Bone marrow (tissue), 2 donors: ENCODE results near the gene SLC49A4.
A peak's percentile ranks its signal among the peaks of the same experiment; 100 is the strongest.

Experiments used
- DNase-seq, 2 donors: peaks; one replicate each; lab custom pipeline; 2025; lab: John Stamatoyannopoulos, UW

Gene SLC49A4

GRCh38 chr3:122858373-122858772 is 63.5 kb downstream of the SLC49A4 start:
- DNase-seq: no peak

GRCh38 chr3:122859021-122859805 is 64.3 kb downstream of the SLC49A4 start:
- no peak for DNase-seq

GRCh38 chr3:122862381-122862780 is 67.5 kb downstream of the SLC49A4 start:
- no peak for DNase-seq

- no peak for DNase-seq
Measured at GRCh38 chr3:122864498-122864897, 69.6 kb downstream of the SLC49A4 start.

GRCh38 chr3:122868322-122868721 is 73.5 kb downstream of the SLC49A4 start:
- DNase-seq: no peak

GRCh38 chr3:122873741-122874515 is 79.1 kb downstream of the SLC49A4 start:
- no peak for DNase-seq

- DNase-seq: no peak
Measured at GRCh38 chr3:122875547-122876127, 80.8 kb downstream of the SLC49A4 start.

- DNase-seq: no peak
Measured at GRCh38 chr3:122880173-122880572, 85.3 kb downstream of the SLC49A4 start.

- DNase-seq: no peak
Measured at GRCh38 chr3:122880624-122881023, 85.8 kb downstream of the SLC49A4 start.

- DNase-seq: no peak
Measured at GRCh38 chr3:122882361-122882947, 87.6 kb downstream of the SLC49A4 start.

- no peak for DNase-seq
Measured at GRCh38 chr3:122886251-122886650, 91.4 kb downstream of the SLC49A4 start.

- DNase-seq: no peak
Measured at GRCh38 chr3:122886946-122887345, 92.1 kb downstream of the SLC49A4 start.

- peak in 1 of 2 donors; percentile 72 for DNase-seq
Measured at GRCh38 chr3:122890077-122890719, 95.3 kb downstream of the SLC49A4 start.

GRCh38 chr3:122890720-122891220 is 95.9 kb downstream of the SLC49A4 start:
- DNase-seq: no peak

- DNase-seq: no peak
Measured at GRCh38 chr3:122892118-122892960, 97.5 kb downstream of the SLC49A4 start.

GRCh38 chr3:122893282-122893681 is 98.4 kb downstream of the SLC49A4 start:
- no peak for DNase-seq

GRCh38 chr3:122893754-122894668 is 99.1 kb downstream of the SLC49A4 start:
- DNase-seq: no peak

GRCh38 chr3:122898298-122898697 is 103.4 kb downstream of the SLC49A4 start:
- DNase-seq: no peak

- DNase-seq: no peak
Measured at GRCh38 chr3:122902326-122902725, 107.5 kb downstream of the SLC49A4 start.

GRCh38 chr3:122903171-122903570 is 108.3 kb downstream of the SLC49A4 start:
- no peak for DNase-seq
